ENCODE measurements around the gene PGAM2. TPM values are rescaled to one million over a fixed set of nuclear protein-coding genes. Genes with fewer than 3 reads are reported as not detected.

Gene PGAM2
- polyA plus RNA-seq, 3 donors = 0.13 TPM; not detected in 2

- H3K9ac ChIP-seq (ENCODE audit: insufficient read depth, low read length, poor library complexity, severe bottlenecking) = no peak overlapping the region
- peaks cover 60 to 67% of the 10 kb centered on the region in 2 donors for H3K36me3 ChIP-seq (replicated peaks in 1 of 2; ENCODE audit: control insufficient read depth in 1 of 2, insufficient read depth in 2 of 2, low read length in 2 of 2)
- Mint-ChIP-seq H3K4me3 (no peak overlapping the region), H3K9me3 (peaks cover 0 to 2% (median 0%) of the 10 kb centered on the region in 7 donors), H3K27me3 (ENCODE audit: low read depth in 3 of 3) (peaks cover 0 to 6% (median 0%) of the 10 kb centered on the region in 3 donors), H3K27ac (peak overlapping the region in 6 of 7 donors; percentile 52 to 99 (median 98)), H3K4me1 (peaks cover 49% of the 10 kb centered on the region), H3K36me3 (peaks cover 65 to 83% of the 10 kb centered on the region in 2 donors)
- peak overlapping the region in 1 of 2 donors; percentile 97 for H3K27ac ChIP-seq (ENCODE audit: low read depth in 1 of 2, low read length in 2 of 2)
- H3K27me3 ChIP-seq (ENCODE audit: control insufficient read depth in 2 of 2, insufficient read depth in 2 of 2, low read length in 2 of 2) = no peaks in the 10 kb centered on the region
- DNase-seq = no peak
- H2AFZ ChIP-seq (ENCODE audit: insufficient read depth, low read depth, low read length, poor library complexity, severe bottlenecking) = no peak overlapping the region
- peaks cover 6% of the 10 kb centered on the region for H4K20me1 ChIP-seq (ENCODE audit: insufficient read depth, low read length)
- peaks cover 32 to 42% of the 10 kb centered on the region in 2 donors for H3K4me1 ChIP-seq (ENCODE audit: control insufficient read depth in 1 of 2, insufficient read depth in 2 of 2, low read length in 2 of 2)
- no peak overlapping the region for H3K4me2 ChIP-seq (replicated peaks; ENCODE audit: extremely low read depth, low read length, poor library complexity, severe bottlenecking)
- no peak overlapping the region for H3K4me3 ChIP-seq (replicated peaks in 1 of 3; ENCODE audit: low read depth in 2 of 3, low read length in 3 of 3)
- H3K79me2 ChIP-seq (ENCODE audit: insufficient read depth, low read length) = peaks cover 23% of the 10 kb centered on the region
- no peak for TF ChIP-seq CTCF (IDR thresholded peaks at IDR 0.05)
- intact Hi-C loops (cut with micrococcal nuclease) = no loop called here
- WGBS (ENCODE audit: insufficient coverage) = 100% methylated on average over 2 of the region's 9 CpGs
- no peaks in the 10 kb centered on the region for H3K9me3 ChIP-seq (replicated peaks in 1 of 2; ENCODE audit: control insufficient read depth in 1 of 2, insufficient read depth in 1 of 2, low read length in 2 of 2)
Measured at GRCh38 chr7:44077061-44077460, 11.7 kb upstream of the PGAM2 start.

- DNase-seq = no peak
- no peak overlapping the region for H3K4me3 Mint-ChIP-seq
- peaks cover 47% of the 10 kb centered on the region for H3K4me1 Mint-ChIP-seq
- intact Hi-C loops (cut with micrococcal nuclease) = no loop called here
- Histone ChIP-seq H2AFZ (ENCODE audit: insufficient read depth, low read depth, low read length, poor library complexity, severe bottlenecking) (no peak overlapping the region), H3K4me2 (replicated peaks; ENCODE audit: extremely low read depth, low read length, poor library complexity, severe bottlenecking) (no peak overlapping the region), H3K27ac (ENCODE audit: low read depth in 1 of 2, low read length in 2 of 2) (peak overlapping the region in 1 of 2 donors; percentile 97), H3K4me3 (replicated peaks in 1 of 3; ENCODE audit: low read depth in 2 of 3, low read length in 3 of 3) (no peak overlapping the region), H3K36me3 (replicated peaks in 1 of 2; ENCODE audit: control insufficient read depth in 1 of 2, insufficient read depth in 2 of 2, low read length in 2 of 2) (peaks cover 60 to 67% of the 10 kb centered on the region in 2 donors), H3K9me3 (replicated peaks in 1 of 2; ENCODE audit: control insufficient read depth in 1 of 2, insufficient read depth in 1 of 2, low read length in 2 of 2) (no peaks in the 10 kb centered on the region), H4K20me1 (ENCODE audit: insufficient read depth, low read length) (peaks cover 6% of the 10 kb centered on the region), H3K4me1 (ENCODE audit: control insufficient read depth in 1 of 2, insufficient read depth in 2 of 2, low read length in 2 of 2) (peaks cover 25 to 34% of the 10 kb centered on the region in 2 donors), H3K9ac (ENCODE audit: insufficient read depth, low read length, poor library complexity, severe bottlenecking) (no peak overlapping the region), H3K27me3 (ENCODE audit: control insufficient read depth in 2 of 2, insufficient read depth in 2 of 2, low read length in 2 of 2) (no peaks in the 10 kb centered on the region), H3K79me2 (ENCODE audit: insufficient read depth, low read length) (peaks cover 17% of the 10 kb centered on the region)
- peak overlapping the region; percentile 86 to 99 (median 98) for H3K27ac Mint-ChIP-seq
- peaks cover 0 to 2% (median 0%) of the 10 kb centered on the region in 7 donors for H3K9me3 Mint-ChIP-seq
- H3K36me3 Mint-ChIP-seq = peaks cover 65 to 88% of the 10 kb centered on the region in 2 donors
- peaks cover 0 to 6% (median 0%) of the 10 kb centered on the region in 3 donors for H3K27me3 Mint-ChIP-seq (ENCODE audit: low read depth in 3 of 3)
- TF ChIP-seq CTCF (IDR thresholded peaks at IDR 0.05) = no peak
- WGBS (ENCODE audit: insufficient coverage) = 99% methylated on average over 16 of the region's 20 CpGs
Measured at GRCh38 chr7:44076101-44076895, 10.9 kb upstream of the PGAM2 start.
